HG03025 (cell line): ENCODE data around the gene IGFLR1.

Source experiments
- ATAC-seq: cut with Tn5 transposase; IDR thresholded peaks from one replicate; pipeline ENCODE4 v1.9.1; 2021; ENCODE audit warnings: mild to moderate bottlenecking, moderate library complexity; ENCODE audit not compliant: unreplicated experiment, low FRiP score

The IGFLR1 gene

GRCh38 chr19:35742121-35742724, at the start of gene IGFLR1:
Gene IGFLR1 (minus strand): TSS chr19:35742452. CDS start chr19:35741180, 1,272 bp downstream.
- no peak for ATAC-seq

GRCh38 chr19:35791814-35792279, 49.6 kb upstream of the IGFLR1 start:
- ATAC-seq = no peak

DNA sequence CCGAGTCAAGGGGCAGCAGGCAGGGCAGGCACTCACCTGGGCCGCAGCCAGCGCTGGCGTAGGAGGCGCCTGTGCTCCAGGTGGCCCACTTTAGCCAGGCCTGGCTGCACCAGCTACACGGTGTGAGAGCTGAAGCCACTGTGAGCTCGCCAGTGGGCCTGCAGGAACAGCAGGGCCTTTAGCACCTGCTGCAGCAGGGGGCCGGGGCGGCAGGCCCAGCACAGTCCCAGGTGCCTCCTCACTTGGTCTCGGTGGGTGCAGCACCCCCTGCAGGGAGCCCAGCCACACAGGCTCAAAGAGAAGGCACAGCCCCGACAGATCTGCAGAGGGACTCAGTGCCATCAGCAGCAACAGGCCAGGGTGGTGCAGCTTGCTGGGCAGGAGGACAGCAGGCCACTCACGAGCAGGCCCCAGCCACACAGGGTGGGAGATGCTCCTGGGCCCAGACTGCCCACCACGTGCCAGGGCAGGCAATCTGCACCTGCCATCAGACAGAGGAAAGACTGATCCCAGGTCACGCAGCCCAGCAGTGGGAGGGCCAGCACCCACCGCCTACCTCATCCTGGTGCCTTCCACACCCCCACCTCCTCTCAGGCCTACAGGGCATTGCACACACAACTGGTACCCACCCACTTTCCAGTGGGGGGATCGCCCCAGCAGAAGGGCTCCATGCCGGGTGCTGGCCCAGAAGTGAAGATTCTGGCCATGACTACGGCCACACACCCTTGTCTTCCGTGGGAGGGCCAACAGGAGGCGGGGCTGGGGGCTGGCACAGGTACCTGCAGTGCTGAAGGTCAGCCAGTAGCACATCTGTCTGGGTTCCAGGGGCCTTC, 48.9 kb upstream of the IGFLR1 start:
- no peak for ATAC-seq

DNA sequence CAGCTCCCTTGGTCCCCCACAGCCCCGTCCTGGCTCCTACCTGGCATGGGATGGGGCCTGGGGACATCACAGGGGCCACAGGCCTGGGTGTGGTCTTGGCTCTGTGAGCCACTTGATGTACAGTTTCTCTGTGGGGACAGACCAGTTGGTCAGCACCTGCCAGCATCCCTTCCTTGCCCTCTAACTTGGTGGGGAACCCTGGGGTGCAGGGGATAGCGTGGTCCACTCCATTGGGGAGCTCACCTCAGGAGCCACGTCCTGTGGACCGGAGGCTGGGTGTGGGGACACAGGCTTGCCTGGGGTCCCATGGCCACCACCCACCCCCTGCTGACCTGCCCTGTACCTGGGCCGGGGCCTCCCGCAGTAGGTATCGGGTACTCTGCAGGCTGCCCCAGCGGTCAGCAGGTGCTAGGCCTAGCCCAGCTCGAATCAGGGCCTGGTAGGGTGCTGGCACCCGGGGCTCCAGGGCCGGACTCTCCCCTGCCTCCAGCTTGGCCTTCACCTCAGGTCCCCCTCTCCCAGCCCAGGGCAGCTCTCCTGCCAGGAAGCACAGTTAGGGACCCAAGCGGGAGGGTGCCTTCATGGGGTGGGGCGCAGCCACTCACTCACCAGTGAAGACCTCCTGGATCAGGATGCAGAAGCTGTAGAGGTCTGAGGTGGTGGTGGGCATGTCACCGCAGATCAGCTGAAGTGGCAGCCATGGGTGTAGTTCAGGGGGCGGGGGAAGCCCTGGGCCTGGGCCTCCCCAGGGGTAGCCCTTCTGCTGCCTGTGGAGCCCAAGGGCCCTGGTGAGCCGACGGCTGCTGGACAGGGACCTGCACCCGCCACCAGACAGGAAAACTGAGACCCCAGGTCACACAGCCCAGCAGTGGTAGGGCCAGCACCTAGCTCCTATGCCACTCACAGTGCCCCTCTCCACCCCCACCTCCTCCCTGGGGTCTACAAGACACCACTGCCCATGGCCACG, 48.0 kb upstream of the IGFLR1 start:
- no peak for ATAC-seq

- no peak for ATAC-seq
Measured at GRCh38 chr19:35789195-35789977, 47.1 kb upstream of the IGFLR1 start.

DNA sequence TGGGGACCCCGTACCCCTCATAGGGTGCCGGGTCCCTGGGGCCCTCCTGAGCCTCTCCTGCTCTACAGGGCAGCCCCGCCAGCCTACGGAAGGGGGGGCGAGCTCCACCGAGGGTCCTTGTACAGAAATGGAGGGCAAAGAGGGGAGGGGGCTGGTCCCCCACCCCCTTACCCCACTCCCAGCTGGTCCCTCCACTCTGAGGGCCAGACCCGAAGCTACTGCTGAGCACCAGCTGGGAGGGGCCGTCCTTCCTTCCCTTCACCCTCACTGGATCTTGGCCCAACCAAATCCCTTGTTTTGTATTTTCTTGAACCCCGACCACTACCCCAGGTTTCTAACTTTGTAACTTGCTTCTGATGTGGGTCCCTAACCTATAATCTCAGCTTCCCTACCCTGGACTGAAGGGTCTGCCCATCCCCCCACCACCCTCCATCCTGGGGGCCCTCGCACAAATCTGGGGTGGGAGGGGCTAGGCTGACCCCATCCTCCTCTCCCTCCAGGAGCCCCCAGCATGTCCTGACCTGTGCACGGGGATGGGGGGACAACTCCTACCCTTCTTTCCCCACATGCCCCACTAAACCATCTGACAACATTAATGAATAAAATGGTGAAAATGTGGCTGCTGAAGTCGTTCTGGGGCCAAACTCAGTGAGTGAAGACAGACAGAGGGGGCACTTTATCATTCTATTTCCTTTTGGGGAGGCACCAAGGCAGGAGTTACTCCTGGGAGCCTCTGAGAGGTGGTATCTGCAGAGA, 46.1 kb upstream of the IGFLR1 start:
- ATAC-seq = no peak

DNA sequence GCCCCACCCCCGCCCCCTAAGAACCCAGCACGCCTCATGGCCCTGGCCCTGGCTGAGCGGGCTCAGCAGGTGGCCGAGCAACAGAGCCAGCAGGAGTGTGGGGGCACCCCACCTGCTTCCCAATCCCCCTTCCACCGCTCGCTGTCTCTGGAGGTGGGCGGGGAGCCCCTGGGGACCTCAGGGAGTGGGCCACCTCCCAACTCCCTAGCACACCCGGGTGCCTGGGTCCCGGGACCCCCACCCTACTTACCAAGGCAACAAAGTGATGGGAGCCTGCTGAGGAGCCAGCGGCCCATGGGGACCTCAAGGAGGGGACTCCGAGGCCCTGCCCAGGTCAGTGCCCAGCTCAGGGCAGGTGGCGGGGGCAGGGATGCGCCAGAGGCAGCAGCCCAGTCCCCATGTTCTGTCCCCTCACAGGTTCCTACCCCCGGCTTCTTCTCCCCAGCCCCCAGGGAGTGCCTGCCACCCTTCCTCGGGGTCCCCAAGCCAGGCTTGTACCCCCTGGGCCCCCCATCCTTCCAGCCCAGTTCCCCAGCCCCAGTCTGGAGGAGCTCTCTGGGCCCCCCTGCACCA, 45.1 kb upstream of the IGFLR1 start:
- ATAC-seq = no peak

GRCh38 chr19:35786299-35787160, 44.3 kb upstream of the IGFLR1 start:
- ATAC-seq = no peak

DNA sequence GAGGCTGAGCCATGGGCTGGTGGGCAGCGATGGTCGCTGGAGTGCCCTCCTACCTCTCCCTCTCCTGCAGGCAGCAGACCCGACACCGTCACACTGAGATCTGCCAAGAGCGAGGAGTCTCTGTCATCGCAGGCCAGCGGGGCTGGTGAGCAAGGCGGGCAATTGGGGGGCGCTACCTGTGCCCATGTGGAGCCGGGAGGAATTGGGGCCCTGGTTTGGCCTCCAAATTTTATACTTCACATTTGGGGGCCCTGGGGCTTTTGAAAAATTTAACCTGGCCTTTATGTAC, 43.0 kb upstream of the IGFLR1 start:
- no peak for ATAC-seq

DNA sequence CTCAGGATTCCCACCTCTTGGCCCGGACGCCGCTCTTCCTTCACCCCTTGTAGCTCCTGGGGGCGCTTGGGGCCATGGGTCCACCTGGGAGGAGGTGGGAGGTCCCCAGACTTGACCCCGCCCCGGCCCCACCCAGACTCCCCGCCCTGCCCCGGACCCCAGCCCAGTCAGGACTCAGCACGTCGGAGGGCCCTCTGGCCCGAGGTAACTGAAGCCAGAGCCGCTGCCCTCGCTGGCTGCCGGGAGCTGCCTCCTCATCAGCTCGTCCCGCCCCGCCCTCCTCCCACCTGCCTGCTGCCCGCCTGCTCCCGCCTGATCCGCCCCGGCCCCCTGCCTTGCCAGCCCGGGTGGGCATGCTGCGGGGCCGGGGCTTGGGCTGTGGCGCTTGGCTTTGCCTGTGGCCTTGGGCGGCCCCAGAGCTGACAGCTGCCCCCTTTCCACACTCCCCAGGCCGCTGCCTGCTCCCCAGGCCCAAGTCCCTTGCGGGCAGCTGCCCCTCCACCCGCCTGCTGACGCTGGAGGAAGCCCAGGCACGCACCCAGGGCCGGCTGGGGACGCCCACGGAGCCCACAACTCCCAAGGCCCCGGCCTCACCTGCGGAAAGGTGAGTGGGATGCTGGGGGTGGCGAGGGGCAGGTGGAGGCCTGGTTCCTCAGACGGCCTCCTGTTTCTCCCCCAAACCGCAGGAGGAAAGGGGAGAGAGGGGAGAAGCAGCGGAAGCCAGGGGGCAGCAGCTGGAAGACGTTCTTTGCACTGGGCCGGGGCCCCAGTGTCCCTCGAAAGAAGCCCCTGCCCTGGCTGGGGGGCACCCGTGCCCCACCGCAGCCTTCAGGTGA, 42.5 kb upstream of the IGFLR1 start:
- no peak for ATAC-seq

DNA sequence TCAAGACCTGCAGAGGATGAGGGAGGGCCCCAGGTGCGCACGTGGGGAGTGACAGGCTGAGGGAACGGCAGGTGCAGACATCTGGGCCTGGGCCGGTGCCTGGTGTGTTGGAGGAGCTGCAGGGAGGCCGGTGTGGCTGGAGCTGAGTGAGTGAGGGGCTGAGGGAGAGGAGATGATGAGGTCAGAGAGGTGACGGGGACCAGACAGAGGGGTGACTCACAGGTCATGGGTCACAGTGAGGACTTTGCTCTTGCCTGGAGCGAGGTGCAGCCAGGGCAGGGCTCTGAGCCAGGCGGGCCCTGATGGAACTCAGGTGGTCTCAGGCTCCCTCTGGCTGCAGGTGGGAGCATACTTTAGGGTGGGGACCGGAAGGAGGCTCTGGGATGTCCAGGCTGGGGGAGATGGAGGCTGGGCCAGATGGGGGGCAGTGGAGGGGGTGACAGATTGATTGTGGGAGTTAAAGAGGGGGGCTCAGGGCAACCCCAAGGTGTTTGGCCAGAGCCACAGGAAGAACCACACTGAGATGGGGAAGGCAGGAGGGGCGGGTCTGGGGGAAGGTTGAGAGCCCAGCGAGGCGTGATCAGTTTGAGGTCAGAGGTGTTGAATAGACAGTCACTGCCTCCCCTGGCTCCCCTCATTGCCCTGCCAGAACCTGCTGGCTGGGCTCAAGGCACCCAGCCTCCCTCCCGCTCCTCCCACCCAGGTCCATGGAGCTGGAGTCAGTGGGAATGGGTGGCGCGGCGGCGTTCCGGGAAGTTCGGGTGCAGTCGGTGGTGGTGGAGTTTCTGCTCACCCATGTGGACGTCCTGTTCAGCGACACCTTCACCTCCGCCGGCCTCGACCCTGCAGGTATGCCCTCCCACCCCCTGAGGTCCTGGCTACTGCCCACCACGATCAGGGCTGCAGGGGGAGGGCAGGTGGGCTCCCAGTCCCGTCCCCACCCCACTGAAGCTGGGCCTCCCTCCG, 41.5 kb upstream of the IGFLR1 start:
- ATAC-seq = no peak

GRCh38 chr19:35782589-35782988, 40.3 kb upstream of the IGFLR1 start:
- no peak for ATAC-seq

- ATAC-seq = no peak
Measured at GRCh38 chr19:35781650-35782049, 39.4 kb upstream of the IGFLR1 start.

DNA sequence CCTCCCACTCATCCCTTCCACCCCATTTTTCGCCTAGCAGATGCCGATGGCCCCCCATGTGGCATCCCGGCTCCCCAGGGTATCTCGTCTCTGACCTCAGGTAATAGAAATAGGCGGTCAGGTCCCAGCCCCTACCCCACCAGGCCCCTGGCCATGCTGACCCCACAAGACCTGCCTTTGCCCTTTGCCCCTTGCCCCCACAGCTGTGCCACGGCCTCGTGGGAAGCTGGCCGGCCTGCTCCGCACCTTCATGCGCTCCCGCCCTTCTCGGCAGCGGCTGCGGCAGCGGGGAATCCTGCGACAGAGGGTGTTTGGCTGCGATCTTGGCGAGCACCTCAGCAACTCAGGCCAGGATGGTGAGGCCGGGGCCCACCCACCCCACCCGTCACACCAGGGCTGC, 38.5 kb upstream of the IGFLR1 start:
- no peak for ATAC-seq

- ATAC-seq = no peak
Measured at GRCh38 chr19:35780058-35780457, 37.8 kb upstream of the IGFLR1 start.

DNA sequence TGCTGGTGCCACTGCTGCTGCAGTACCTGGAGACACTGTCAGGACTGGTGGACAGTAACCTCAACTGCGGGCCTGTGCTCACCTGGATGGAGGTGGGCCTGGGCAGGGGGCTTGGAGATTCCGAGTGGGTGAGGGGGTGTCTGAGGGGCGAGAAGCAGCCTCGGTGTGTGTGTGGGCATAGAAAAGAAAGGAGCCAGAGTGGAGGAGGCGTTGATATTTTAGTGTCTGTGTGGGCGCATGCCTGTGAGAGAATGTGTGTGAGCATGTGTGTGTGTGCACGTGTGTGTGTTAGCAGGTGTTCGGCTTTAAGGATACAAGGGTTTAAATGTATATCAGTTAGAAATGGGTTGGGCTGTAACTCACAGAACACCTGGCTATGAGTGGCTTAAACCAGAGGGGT, 36.8 kb upstream of the IGFLR1 start:
- ATAC-seq = no peak
